Heart left ventricle (tissue), 16 donors: ENCODE results near the gene NSMF. TPM values are rescaled to one million over a fixed set of nuclear protein-coding genes. Genes with fewer than 3 reads are reported as not detected.

Experiments
- ATAC-seq, 4 donors: fragments of 200-7000 bp; cut with Tn5 transposase; one replicate each; pipeline ENCODE4 v1.9.1; 2020 to 2022; ENCODE audit warnings: moderate library complexity in 4 of 4, mild to moderate bottlenecking in 3 of 4, moderate number of reproducible peaks in 1 of 4
- DNase-seq, 5 donors: peaks; one replicate each; pipeline ENCODE4 v3.0.0-alpha.2; 2020
- H3K27ac ChIP-seq, 12 donors: fragments of 200-600 bp; sonication (generic) in 4 of 12; one replicate each; pipeline versions ENCODE4 v1.5.0 to v1.8.0; 2016 to 2022; ENCODE audit warnings: mild to moderate bottlenecking in 2 of 12
- H3K27me3 ChIP-seq, 9 donors: fragments of 200-600 bp; sonication (generic) in 2 of 9; one replicate each; pipeline versions ENCODE4 v1.5.1 to v1.8.0; 2016 to 2022; ENCODE audit warnings: mild to moderate bottlenecking in 3 of 9
- H3K36me3 ChIP-seq, 9 donors: fragments of 200-600 bp; sonication (generic) in 2 of 9; one replicate each; pipeline versions ENCODE4 v1.5.0 to v1.8.0; 2018 to 2022; ENCODE audit warnings: mild to moderate bottlenecking in 2 of 9
- H3K4me1 ChIP-seq, 12 donors: fragments of 200-600 bp; sonication (generic) in 4 of 12; one replicate each; pipeline versions ENCODE4 v1.5.0 to v1.8.0; 2016 to 2022; ENCODE audit warnings: mild to moderate bottlenecking in 3 of 12
- H3K4me3 ChIP-seq, 12 donors: fragments of 200-600 bp; sonication (generic) in 4 of 12; one replicate each; pipeline versions ENCODE4 v1.5.0 to v1.8.0; 2017 to 2022; ENCODE audit warnings: mild to moderate bottlenecking in 9 of 12, moderate library complexity in 4 of 12
- H3K9me3 ChIP-seq, 12 donors: fragments of 200-600 bp; sonication (generic) in 4 of 12; one replicate each; pipeline versions ENCODE4 v1.5.0 to v1.8.0; 2016 to 2022; ENCODE audit warnings: mild to moderate bottlenecking in 1 of 12
- CTCF ChIP-seq, 12 donors: fragments of 200-600 bp; sonication (generic) in 4 of 12; IDR thresholded peaks; one replicate each; pipeline versions ENCODE4 v1.5.0 to v1.8.0; 2018 to 2022; ENCODE audit warnings: antibody characterized with exemption in 12 of 12, mild to moderate bottlenecking in 5 of 12
- POLR2A ChIP-seq, 2 donors: fragments of 450-650 bp; IDR thresholded peaks; one replicate each; pipeline ENCODE4 v1.6.1; 2017; ENCODE audit warnings: antibody characterized with exemption in 2 of 2, mild to moderate bottlenecking in 2 of 2, moderate library complexity in 2 of 2
- WGBS, 4 donors: extraction: QIAGEN DNeasy Blood & Tissue Kit in 2 of 4; methylation state at CpG; one replicate each; pipeline versions ENCODE4 v1.1.5 to v1.1.7; 2013 to 2018; 5-methylcytosine and 5-hydroxymethylcytosine counted together
- intact Hi-C, 10 donors: fragments of 100-400 bp; cut with DNase I; formaldehyde crosslinking; loops; one replicate each; pipeline versions ENCODE4 v1.11.1 to v1.14.2; 2022
- polyA plus RNA-seq, 2 donors: library from polyadenylated mRNA; stranded (reverse); fragments of 200-250 nt; gene quantifications; one replicate each; pipeline ENCODE4 v1.2.3, GENCODE V29; 2013
- total RNA-seq, 9 donors: library from RNA; depleted of rRNA in 2 of 9; stranded (reverse); fragments of >200 nt in 2 of 9; fragmentation: NEBNext Ultra II Directional in 3 of 9; extraction: Animal tissue kit (Norgen Biotek cat#: 25700) in 3 of 9; gene quantifications; one replicate each; pipeline versions ENCODE4 v1.1.0 to v1.2.4, GENCODE V29; 2016 to 2023
- donor health status: ischemic (EF 13 %, LVEDD 7.1; RV severe dilation, severe dysfunction).
- donor health status: healthy with polysubstance abuse.
- donor health status: DM: no; HTN: yes; CAD: no.
- donor health status: DM: no; HTN: no; CAD: no.
- donor health status: ischemic (EF 25% LVEDD 6.9; RV normal size, moderate dysfunction).
- donor health status: ischemic (EF 25% LVEDD 5.7; RV mildly dilated, moderate dysfunction).
- donor health status: healthy.
- donor health status: DM: yes; HTN: yes; CAD: no.
- donor health status: ischemic (EF 35%, LVEDD 5.7; RV mildly dilated, moderate dysfunction).
- donor health status: nonischemic (EF 11% LVEDD 7.7; RV severe dilation, severe dysfunction).
- donor health status: DM: yes; HTN: yes; CAD: no.
- donor health status: PGD.
- donor health status: ischemic (EF 29% LVEDD 5.4; RV normal size, mild dysfunction).
- donor health status: nonischemic (EF 23%, LVEDD 6.1; RV moderate dilation, normal function).

NSMF gene
- total and polyA plus RNA-seq, 11 donors: 7.5 to 22.1 (median 13.4) TPM

- peak in 1 of 4 donors; percentile 23 for ATAC-seq
- Histone ChIP-seq H3K9me3 (peaks cover 0 to 8% (median 0%) of the 10 kb centered on the region in 12 donors), H3K27me3 (no peaks in the 10 kb centered on the region), H3K36me3 (peaks cover 0 to 8% (median 0%) of the 10 kb centered on the region in 9 donors), H3K4me3 (no peak overlapping the region), H3K27ac (no peak overlapping the region), H3K4me1 (no peaks in the 10 kb centered on the region)
- TF ChIP-seq POLR2A (IDR thresholded peaks at IDR 0.05) (no peak), CTCF (IDR thresholded peaks at IDR 0.05) (no peak)
- intact Hi-C loops: loop anchor here in 1 of 10 donors (10.0 kb wide), 1 partner anchor 361 kb away; no protein-coding TSS in a partner anchor
- 91 to 93% (median 93%) methylated on average over 26 to 28 of the region's 28 CpGs for WGBS, 4 donors
- DNase-seq: no peak
These were observed 46.4 kb upstream of the NSMF start for GRCh38 chr9:137505421-137506140.

- Histone ChIP-seq H3K27ac (no peak overlapping the region), H3K36me3 (peaks cover 0 to 20% (median 0%) of the 10 kb centered on the region in 9 donors), H3K9me3 (peaks cover 0 to under 1% (median 0%) of the 10 kb centered on the region in 12 donors), H3K4me1 (no peaks in the 10 kb centered on the region), H3K27me3 (no peaks in the 10 kb centered on the region), H3K4me3 (no peak overlapping the region)
- 91 to 94% (median 92%) methylated on average over 7 of the region's 7 CpGs for WGBS, 4 donors
- intact Hi-C loops: loop anchor here in 1 of 10 donors (10.0 kb wide), 1 partner anchor 360 kb away; no protein-coding TSS in a partner anchor
- DNase-seq: no peak
- TF ChIP-seq CTCF (IDR thresholded peaks at IDR 0.05) (no peak), POLR2A (IDR thresholded peaks at IDR 0.05) (no peak)
- no peak for ATAC-seq
These were observed 45.3 kb upstream of the NSMF start for GRCh38 chr9:137504432-137504777.

- no peak overlapping the region for H3K27ac ChIP-seq
- H3K4me1 ChIP-seq: no peaks in the 10 kb centered on the region
- H3K36me3 ChIP-seq: peaks cover 0 to 21% (median 0%) of the 10 kb centered on the region in 9 donors
- H3K4me3 ChIP-seq: no peak overlapping the region
- WGBS, 4 donors: 80 to 90% (median 84%) methylated on average over 33 to 36 of the region's 36 CpGs
- H3K9me3 ChIP-seq: no peaks in the 10 kb centered on the region
- TF ChIP-seq CTCF (IDR thresholded peaks at IDR 0.05) (no peak), POLR2A (IDR thresholded peaks at IDR 0.05) (no peak)
- DNase-seq (peak in 1 of 5 donors; percentile 7), ATAC-seq (no peak)
- H3K27me3 ChIP-seq: no peaks in the 10 kb centered on the region
- intact Hi-C loops: loop anchor here in 1 of 10 donors (10.0 kb wide), 1 partner anchor 357 kb away; no protein-coding TSS in a partner anchor
These were observed 43.1 kb upstream of the NSMF start for GRCh38 chr9:137502008-137502911.

- Histone ChIP-seq H3K27me3 (no peaks in the 10 kb centered on the region), H3K4me1 (no peaks in the 10 kb centered on the region), H3K9me3 (no peaks in the 10 kb centered on the region), H3K36me3 (peaks cover 0 to 27% (median 0%) of the 10 kb centered on the region in 9 donors), H3K27ac (no peak overlapping the region), H3K4me3 (no peak overlapping the region)
- DNase-seq: peak in 2 of 5 donors; percentile 19 to 51
- intact Hi-C loops: loop anchor here in 1 of 10 donors (10.0 kb wide), 1 partner anchor 357 kb away; no protein-coding TSS in a partner anchor
- no peak for ATAC-seq
- WGBS, 4 donors: 88 to 95% (median 92%) methylated on average over 6 to 12 of the region's 12 CpGs
- TF ChIP-seq CTCF (IDR thresholded peaks at IDR 0.05) (no peak), POLR2A (IDR thresholded peaks at IDR 0.05) (no peak)
These were observed 42.3 kb upstream of the NSMF start for GRCh38 chr9:137501457-137501856.
